Activated CD8-positive, alpha-beta memory T cell treated with anti-CD3 and anti-CD28 coated beads for 24 hours (primary cell): ENCODE measurements around the gene CTSH.

Source experiments
- DNase-seq: peaks from one replicate; pipeline ENCODE4 v3.0.0-alpha.2; 2020

The CTSH gene

GRCh38 chr15:78977591-78978347 lies 32.9 kb upstream of the CTSH start:
- DNase-seq: no peak

GRCh38 chr15:78977091-78977571 lies 32.3 kb upstream of the CTSH start:
- DNase-seq: no peak

GRCh38 chr15:78976691-78977090 lies 31.8 kb upstream of the CTSH start:
- DNase-seq: no peak

- no peak for DNase-seq
Measured at GRCh38 chr15:78974272-78974918, 29.5 kb upstream of the CTSH start.

GRCh38 chr15:78969687-78970349 lies 25.0 kb upstream of the CTSH start:
- no peak for DNase-seq

GRCh38 chr15:78968539-78969271 lies 23.9 kb upstream of the CTSH start:
- no peak for DNase-seq

- DNase-seq: no peak
Measured at GRCh38 chr15:78968114-78968513, 23.3 kb upstream of the CTSH start.

GRCh38 chr15:78960308-78960707 lies 15.5 kb upstream of the CTSH start:
- no peak for DNase-seq

GRCh38 chr15:78959360-78959759 lies 14.5 kb upstream of the CTSH start:
- no peak for DNase-seq

GRCh38 chr15:78957416-78958093 lies 12.7 kb upstream of the CTSH start:
- DNase-seq: no peak

- DNase-seq: no peak
Measured at GRCh38 chr15:78956937-78957336, 12.1 kb upstream of the CTSH start.

- DNase-seq: no peak
Measured at GRCh38 chr15:78955355-78955754, 10.5 kb upstream of the CTSH start.

- no peak for DNase-seq
Measured at GRCh38 chr15:78951841-78952238, 7.0 kb upstream of the CTSH start.

GRCh38 chr15:78950902-78951840 lies 6.3 kb upstream of the CTSH start:
- no peak for DNase-seq

- DNase-seq: no peak
Measured at GRCh38 chr15:78950343-78950742, 5.5 kb upstream of the CTSH start.

GRCh38 chr15:78949461-78949860 lies 4.6 kb upstream of the CTSH start:
- DNase-seq: no peak

GRCh38 chr15:78947506-78947905 lies 2.7 kb upstream of the CTSH start:
- DNase-seq: no peak

GRCh38 chr15:78946493-78946892 lies 1.6 kb upstream of the CTSH start:
- DNase-seq: no peak

GRCh38 chr15:78944202-78944625 lies 632 bp downstream of the CTSH start:
- no peak for DNase-seq

GRCh38 chr15:78943692-78944091 lies 1.2 kb downstream of the CTSH start:
- no peak for DNase-seq

GRCh38 chr15:78942741-78943140 lies 2.1 kb downstream of the CTSH start:
- DNase-seq: no peak
